Activated CD4-positive, alpha-beta memory T cell treated with anti-CD3 and anti-CD28 coated beads, Interleukin-2, amount 10 ng/mL, durations not matched to agents 7 days and 5 days (primary cell): ENCODE data around the gene ZBTB7B. TPM values are rescaled to one million over a fixed set of nuclear protein-coding genes. Genes with fewer than 3 reads are reported as not detected.

Source experiments
- CTCF ChIA-PET: fragments of 350-600 bp; sonication (Branson Sonifier 250); formaldehyde crosslinking; loops from one replicate; lab custom pipeline; 2021; ENCODE audit warnings: antibody characterized with exemption, inconsistent platforms; lab: Charles Lee
- POLR2A ChIA-PET: fragments of 350-600 bp; sonication (Branson Sonifier 250); formaldehyde crosslinking; loops from one replicate; lab custom pipeline; 2021; ENCODE audit warnings: antibody characterized with exemption; lab: Charles Lee
- DNase-seq: peaks from one replicate; pipeline ENCODE4 v3.0.0-alpha.2; 2020
- H3K27ac Mint-ChIP-seq: one replicate; pipeline ENCODE4 v1.8.0; 2021; ENCODE audit warnings: mild to moderate bottlenecking, mixed read lengths
- H3K27me3 Mint-ChIP-seq: one replicate; pipeline ENCODE4 v1.8.0; 2021; ENCODE audit warnings: mixed read lengths
- H3K36me3 Mint-ChIP-seq: one replicate; pipeline ENCODE4 v1.8.0; 2021; ENCODE audit warnings: low read depth, mixed read lengths
- H3K4me1 Mint-ChIP-seq: one replicate; pipeline ENCODE4 v1.8.0; 2021; ENCODE audit warnings: mixed read lengths
- H3K4me3 Mint-ChIP-seq: one replicate; pipeline ENCODE4 v1.8.0; 2021; ENCODE audit warnings: mild to moderate bottlenecking, mixed read lengths
- H3K9me3 Mint-ChIP-seq: one replicate; pipeline ENCODE4 v1.8.0; 2021; ENCODE audit warnings: mixed read lengths
- total RNA-seq, 2 experiments: library from RNA; stranded (reverse); gene quantifications; one replicate each; pipeline ENCODE4 v1.2.3, GENCODE V29; 2021

Gene ZBTB7B
- total RNA-seq, 2 experiments from 2014 or later = 151 to 152 TPM

DNA sequence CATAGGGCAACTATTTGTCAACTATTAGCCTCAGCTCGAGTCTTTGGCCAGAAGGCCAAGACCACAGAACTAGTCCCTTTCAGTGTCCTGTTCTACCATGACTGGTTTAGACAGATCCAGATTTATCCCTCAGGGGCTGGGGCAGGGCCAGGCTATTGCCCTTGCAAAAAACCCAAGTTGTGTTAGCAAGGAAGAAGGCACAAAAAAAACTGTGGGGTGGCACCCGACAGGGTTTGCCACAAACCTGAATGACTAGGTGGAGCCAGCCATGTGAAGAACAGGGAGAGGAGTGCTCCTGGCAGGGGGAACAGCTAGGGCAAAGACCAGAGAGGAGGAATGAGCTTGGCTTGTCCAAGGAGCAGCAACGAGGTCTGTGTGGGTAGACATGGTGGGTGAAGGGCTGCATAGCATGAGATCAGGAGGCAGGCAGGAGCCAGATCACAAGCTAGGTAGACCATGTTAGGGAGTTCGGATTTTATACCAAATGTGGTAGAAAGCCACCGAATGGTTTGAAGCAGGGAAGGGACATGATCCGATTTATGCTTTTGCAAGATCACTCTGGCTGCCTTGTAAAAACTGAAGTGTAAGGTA is 35.3 kb downstream of the ZBTB7B start:
- no peaks in the 10 kb centered on the region for H3K9me3 Mint-ChIP-seq
- no peak for DNase-seq
- no peaks in the 10 kb centered on the region for H3K36me3 Mint-ChIP-seq
- H3K4me1 Mint-ChIP-seq = peaks cover 7% of the 10 kb centered on the region
- H3K27me3 Mint-ChIP-seq = peaks cover 14% of the 10 kb centered on the region
- H3K4me3 Mint-ChIP-seq = no peak overlapping the region
- CTCF ChIA-PET = interaction anchor here (0.7 to 12.9 kb wide), 4 partner anchors 13 to 20 kb away, joined by 3 to 107 read pairs (median 4); partner anchors contain the start of gene ADAM15
- H3K27ac Mint-ChIP-seq = no peak overlapping the region
- POLR2A ChIA-PET = interaction anchor here (1.1 kb wide), 1 partner anchor 22 kb away, joined by 3 read pairs; no protein-coding TSS in a partner anchor

DNA sequence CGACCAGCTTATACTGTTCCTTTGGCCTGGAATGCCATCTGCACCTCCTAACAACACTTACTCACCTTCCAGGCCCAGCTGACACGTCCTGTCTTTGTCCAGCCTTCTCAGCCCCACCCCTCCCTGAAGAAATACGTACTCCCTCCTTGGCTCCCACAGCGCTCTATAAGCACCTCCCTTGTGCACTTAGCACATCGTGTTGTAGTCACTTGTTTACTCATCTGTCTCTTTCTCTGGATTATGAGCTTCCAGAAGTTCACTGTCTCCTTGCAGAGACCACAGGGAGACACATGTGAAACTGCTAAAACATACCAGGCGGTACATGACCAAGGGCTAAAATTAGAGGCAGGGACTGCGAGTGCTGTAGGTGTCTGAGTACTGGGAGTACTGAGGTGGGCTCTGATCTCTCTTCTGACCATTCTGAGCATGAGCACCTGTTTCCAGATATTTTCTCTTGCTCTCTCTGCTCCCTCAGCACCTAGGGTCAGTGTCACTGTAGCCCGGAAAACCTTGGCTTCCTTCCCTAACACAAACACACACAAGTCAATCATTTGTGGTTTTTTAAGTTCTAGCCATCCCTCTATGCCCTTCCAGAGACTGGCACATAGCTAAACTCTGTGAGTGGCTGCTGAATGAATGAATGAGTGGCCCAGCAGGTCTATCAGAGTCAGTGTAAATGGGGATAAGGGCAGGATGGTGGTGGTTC is 36.2 kb downstream of the ZBTB7B start:
- ChIA-PET POLR2A (interaction anchor here (0.9 to 1.1 kb wide), 2 partner anchors 9 to 22 kb away, joined by 3 read pairs; no protein-coding TSS in a partner anchor), CTCF (interaction anchor here (0.7 to 12.9 kb wide), 3 partner anchors 12 to 21 kb away, joined by 3 to 107 read pairs (median 5); partner anchors contain the start of gene ADAM15)
- H3K27me3 Mint-ChIP-seq = peaks cover 14% of the 10 kb centered on the region
- DNase-seq = no peak
- H3K9me3 Mint-ChIP-seq = no peaks in the 10 kb centered on the region
- no peaks in the 10 kb centered on the region for H3K36me3 Mint-ChIP-seq
- H3K4me1 Mint-ChIP-seq = peaks cover 8% of the 10 kb centered on the region
- no peak overlapping the region for H3K4me3 Mint-ChIP-seq
- H3K27ac Mint-ChIP-seq = no peak overlapping the region

DNA sequence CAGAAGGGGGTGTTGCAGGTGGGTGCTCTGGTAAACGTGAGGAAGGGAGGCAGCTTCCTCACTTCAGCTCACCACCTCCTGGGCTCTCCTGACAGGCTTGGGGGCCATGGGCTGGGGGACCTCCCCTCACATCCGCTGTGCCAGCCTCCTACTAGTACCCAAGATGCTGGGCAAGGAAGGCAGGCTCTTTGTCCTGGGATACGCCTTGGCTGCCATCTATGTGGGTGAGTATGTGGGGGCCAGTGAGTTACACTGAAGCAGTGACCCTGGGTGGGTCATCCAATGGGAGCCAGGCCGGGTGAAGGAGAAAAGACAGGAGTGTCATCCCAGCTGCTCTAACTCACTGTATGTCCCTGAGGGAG is 36.7 kb downstream of the ZBTB7B start:
- Mint-ChIP-seq H3K9me3 (no peaks in the 10 kb centered on the region), H3K4me3 (no peak overlapping the region), H3K27ac (no peak overlapping the region), H3K27me3 (peaks cover 14% of the 10 kb centered on the region), H3K36me3 (no peaks in the 10 kb centered on the region), H3K4me1 (peaks cover 10% of the 10 kb centered on the region)
- POLR2A ChIA-PET = interaction anchor here (0.9 to 1.1 kb wide), 2 partner anchors 10 to 23 kb away, joined by 3 read pairs; no protein-coding TSS in a partner anchor
- CTCF ChIA-PET = interaction anchor here (0.7 to 12.9 kb wide), 3 partner anchors 12 to 21 kb away, joined by 5 to 107 read pairs (median 5); partner anchors contain the start of gene ADAM15
- DNase-seq = no peak

DNA sequence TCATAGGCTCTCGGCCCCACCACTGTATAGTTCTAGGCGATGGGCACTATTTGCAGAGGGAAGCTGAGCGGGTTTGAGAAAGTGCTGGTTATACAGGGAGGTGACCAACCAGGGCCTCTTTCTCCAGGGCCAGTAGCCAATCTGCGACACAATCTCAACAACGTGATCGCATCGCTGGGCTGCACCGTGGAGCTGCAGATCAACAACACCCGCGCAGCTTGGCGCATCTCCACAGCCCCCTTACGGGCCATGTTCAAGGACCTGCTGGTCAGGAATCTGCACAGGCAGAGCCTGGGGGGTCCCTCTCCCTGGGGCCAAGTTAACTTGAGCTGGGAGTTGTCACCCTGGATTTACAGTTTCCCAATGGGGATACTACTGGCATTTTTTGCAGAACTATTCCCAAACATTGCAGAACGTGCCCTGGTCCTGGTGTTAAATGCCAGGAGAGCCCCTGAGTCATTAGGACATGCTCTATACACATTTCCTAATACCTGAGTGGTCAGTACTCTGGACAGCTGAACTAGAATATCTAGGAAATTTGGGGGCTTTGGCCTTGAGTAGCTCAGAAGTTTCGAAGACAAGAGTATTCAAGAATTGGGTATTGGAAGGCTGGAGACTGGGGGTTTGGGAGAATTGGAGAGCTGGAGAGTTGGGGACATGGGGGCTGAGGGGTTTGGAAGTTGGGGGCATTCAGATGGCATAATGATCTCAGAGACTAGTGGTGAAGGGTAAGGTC is 37.9 kb downstream of the ZBTB7B start:
- POLR2A ChIA-PET = interaction anchor here (2.1 kb wide), 1 partner anchor 11 kb away, joined by 9 read pairs; the partner anchor contains the start of gene ADAM15
- H3K27me3 Mint-ChIP-seq = peaks cover 14% of the 10 kb centered on the region
- H3K4me3 Mint-ChIP-seq = no peak overlapping the region
- H3K9me3 Mint-ChIP-seq = no peaks in the 10 kb centered on the region
- no peaks in the 10 kb centered on the region for H3K36me3 Mint-ChIP-seq
- peaks cover 18% of the 10 kb centered on the region for H3K4me1 Mint-ChIP-seq
- DNase-seq = no peak
- CTCF ChIA-PET = interaction anchor here (1.0 to 12.9 kb wide), 4 partner anchors 11 to 57 kb away, joined by 3 to 107 read pairs (median 10); partner anchors contain the start of genes ADAM15 and FLAD1
- no peak overlapping the region for H3K27ac Mint-ChIP-seq

DNA sequence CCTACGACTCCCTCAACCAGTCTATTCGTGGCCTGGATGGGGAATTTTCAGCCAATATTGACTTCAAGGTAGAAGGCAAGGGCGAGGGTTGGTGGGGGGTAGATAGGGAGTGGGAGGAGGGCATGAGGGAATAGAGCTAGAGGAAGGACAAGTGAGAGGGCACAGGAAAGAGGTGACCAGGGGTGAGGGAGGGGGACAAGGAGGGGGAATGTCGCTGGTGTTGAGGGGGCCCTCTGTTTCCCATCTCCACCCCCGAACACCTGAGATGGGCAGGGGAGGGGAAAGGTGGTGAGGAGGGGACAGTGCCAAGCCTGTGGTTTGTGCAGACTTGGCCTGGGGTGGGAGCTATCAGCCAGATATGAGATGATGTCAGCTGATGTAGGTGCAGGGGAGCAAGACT is 40.2 kb downstream of the ZBTB7B start:
- no peaks in the 10 kb centered on the region for H3K36me3 Mint-ChIP-seq
- ChIA-PET POLR2A (interaction anchor here (2.4 kb wide), 1 partner anchor 42 kb away, joined by 7 read pairs; no protein-coding TSS in a partner anchor), CTCF (interaction anchor here (1.3 to 12.9 kb wide), 6 partner anchors 9 to 47 kb away, joined by 3 to 107 read pairs (median 16); partner anchors contain the start of gene ADAM15)
- H3K27me3 Mint-ChIP-seq = peaks cover 12% of the 10 kb centered on the region
- peaks cover 18% of the 10 kb centered on the region for H3K4me1 Mint-ChIP-seq
- no peaks in the 10 kb centered on the region for H3K9me3 Mint-ChIP-seq
- H3K4me3 Mint-ChIP-seq = no peak overlapping the region
- no peak overlapping the region for H3K27ac Mint-ChIP-seq
- no peak for DNase-seq

DNA sequence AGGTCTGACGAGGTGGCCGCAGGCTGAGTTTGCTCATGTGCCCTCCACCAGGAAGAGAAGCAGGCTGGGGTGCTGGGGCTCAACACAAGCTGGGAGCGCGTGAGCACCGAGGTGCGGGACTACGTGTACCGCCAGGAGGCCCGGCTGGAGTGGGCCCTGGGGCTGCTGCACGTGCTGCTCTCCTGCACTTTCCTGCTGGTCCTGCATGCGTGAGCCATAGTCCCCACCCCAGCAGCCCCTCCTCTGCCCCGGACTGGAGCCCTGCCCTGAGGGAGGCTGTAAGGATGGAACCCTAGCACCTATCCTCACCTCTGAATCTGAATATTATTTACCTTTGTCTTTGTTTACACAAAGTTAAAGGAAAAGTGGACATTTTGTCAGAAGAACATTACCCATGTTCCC is 40.7 kb downstream of the ZBTB7B start:
- ChIA-PET CTCF (interaction anchor here (0.7 to 12.9 kb wide), 13 partner anchors 15 to 483 kb away, joined by 3 to 107 read pairs (median 3); partner anchors contain the start of genes EFNA4 and KRTCAP2), POLR2A (interaction anchor here (2.4 kb wide), 1 partner anchor 42 kb away, joined by 7 read pairs; no protein-coding TSS in a partner anchor)
- H3K27ac Mint-ChIP-seq = no peak overlapping the region
- no peaks in the 10 kb centered on the region for H3K36me3 Mint-ChIP-seq
- peaks cover 7% of the 10 kb centered on the region for H3K27me3 Mint-ChIP-seq
- DNase-seq = no peak
- no peak overlapping the region for H3K4me3 Mint-ChIP-seq
- H3K9me3 Mint-ChIP-seq = no peaks in the 10 kb centered on the region
- peaks cover 18% of the 10 kb centered on the region for H3K4me1 Mint-ChIP-seq

DNA sequence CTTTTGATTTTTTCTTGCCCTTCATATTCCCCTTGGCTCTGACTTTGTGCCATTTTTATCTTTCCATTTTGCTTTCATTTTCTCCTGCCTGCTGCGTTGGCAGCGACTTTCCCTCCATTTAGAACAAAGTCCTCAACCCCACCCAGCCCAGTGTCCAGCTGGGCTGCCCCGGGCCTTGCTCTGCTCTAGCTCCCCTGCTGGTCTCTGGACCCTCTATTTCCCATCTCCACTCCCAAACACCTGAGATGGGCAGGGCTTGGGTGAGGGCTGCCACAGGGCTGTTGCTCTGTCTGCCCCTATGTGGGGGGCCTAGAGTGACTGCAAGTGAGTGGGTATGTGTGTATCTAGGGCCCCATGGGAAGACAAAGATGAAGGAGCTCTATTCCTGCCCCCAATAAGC is 41.2 kb downstream of the ZBTB7B start:
- Mint-ChIP-seq H3K36me3 (no peaks in the 10 kb centered on the region), H3K27ac (no peak overlapping the region)

DNA sequence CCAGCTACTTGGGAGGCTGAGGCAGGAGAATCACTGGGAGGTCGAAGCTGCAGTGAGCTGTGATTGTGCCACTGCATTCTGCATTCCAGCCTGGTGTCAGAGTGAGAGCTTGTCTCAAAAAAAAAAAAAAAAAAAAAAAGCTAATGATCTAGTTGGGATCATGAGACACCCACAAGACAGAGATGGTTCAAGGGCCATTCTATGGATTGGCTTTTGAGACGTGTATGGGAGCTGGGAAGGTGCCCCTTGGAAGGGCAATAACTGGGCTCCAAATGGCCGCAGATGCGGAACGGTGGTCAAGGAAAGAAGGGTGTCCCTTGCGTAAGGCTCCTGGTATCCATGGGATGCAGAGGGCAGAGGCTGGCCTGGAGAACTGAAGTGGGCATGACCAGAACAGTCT is 41.8 kb downstream of the ZBTB7B start:
- Mint-ChIP-seq H3K4me3 (no peak overlapping the region), H3K27ac (no peak overlapping the region), H3K4me1 (peaks cover 12% of the 10 kb centered on the region), H3K9me3 (no peaks in the 10 kb centered on the region), H3K36me3 (no peaks in the 10 kb centered on the region), H3K27me3 (peaks cover 3% of the 10 kb centered on the region)
- ChIA-PET CTCF (interaction anchor here (0.6 to 12.9 kb wide), 19 partner anchors 14 to 485 kb away, joined by 3 to 107 read pairs (median 3); partner anchors contain the start of genes EFNA4, KRTCAP2, PYGO2 and SHC1), POLR2A (interaction anchor here (1.1 to 2.4 kb wide), 3 partner anchors 14 to 41 kb away, joined by 4 to 7 read pairs (median 5); no protein-coding TSS in a partner anchor)
- no peak for DNase-seq

More for the DNA sequence above, 41.2 kb downstream of the ZBTB7B start:
- ChIA-PET CTCF (interaction anchor here (0.6 to 12.9 kb wide), 17 partner anchors 14 to 484 kb away, joined by 3 to 107 read pairs (median 3); partner anchors contain the start of genes EFNA4, KRTCAP2 and SHC1), POLR2A (interaction anchor here (1.1 to 2.4 kb wide), 2 partner anchors 18 to 41 kb away, joined by 4 to 7 read pairs; no protein-coding TSS in a partner anchor)
- no peak overlapping the region for H3K4me3 Mint-ChIP-seq
- no peaks in the 10 kb centered on the region for H3K9me3 Mint-ChIP-seq
- H3K4me1 Mint-ChIP-seq = peaks cover 17% of the 10 kb centered on the region
- H3K27me3 Mint-ChIP-seq = peaks cover 3% of the 10 kb centered on the region
- DNase-seq = no peak

DNA sequence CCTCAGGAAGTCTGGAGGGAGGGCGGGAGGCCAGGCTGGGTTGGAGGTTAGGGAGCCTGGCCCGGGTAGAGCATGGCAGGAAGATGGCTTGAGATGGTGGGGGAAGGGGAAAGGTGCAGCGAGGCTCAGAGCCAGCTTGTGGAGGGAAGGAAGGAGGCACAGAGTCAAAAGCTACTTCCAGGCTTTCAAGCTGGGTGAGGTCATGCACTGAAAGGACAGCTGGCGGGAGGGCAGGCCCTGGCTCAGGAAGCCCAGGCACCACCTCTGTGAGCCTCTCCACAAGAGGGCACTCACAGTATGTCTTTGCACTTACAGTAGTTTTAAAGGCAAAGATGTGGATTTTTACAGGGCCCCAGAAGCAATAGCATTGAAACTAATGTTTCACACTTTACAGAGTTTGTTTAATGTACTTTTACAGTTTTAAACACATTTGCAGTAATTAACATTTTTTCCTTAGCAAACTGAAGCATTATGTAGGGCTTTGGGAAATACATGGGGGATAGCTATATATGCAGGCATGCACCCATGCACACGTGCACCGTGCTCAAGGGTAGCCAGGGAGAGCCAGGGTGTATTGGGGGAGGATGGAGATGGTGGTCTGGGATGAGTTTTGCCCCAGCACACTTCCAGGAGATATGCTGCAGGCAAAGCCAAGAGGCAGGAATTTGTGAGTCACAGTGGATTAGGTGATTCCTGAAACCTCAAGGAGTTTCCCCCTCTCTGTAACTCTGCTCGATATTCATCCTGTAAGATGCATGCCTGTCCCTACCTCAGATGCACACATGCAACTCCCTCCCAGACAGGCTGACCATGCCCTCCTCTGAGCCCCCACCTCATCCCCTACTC is 42.4 kb downstream of the ZBTB7B start:
- H3K27me3 Mint-ChIP-seq = peaks cover 3% of the 10 kb centered on the region
- no peak overlapping the region for H3K27ac Mint-ChIP-seq
- H3K36me3 Mint-ChIP-seq = no peaks in the 10 kb centered on the region
- peak; percentile 73 for DNase-seq
- ChIA-PET POLR2A (interaction anchor here (1.1 to 2.4 kb wide), 3 partner anchors 13 to 40 kb away, joined by 4 to 7 read pairs (median 5); no protein-coding TSS in a partner anchor), CTCF (interaction anchor here (1.0 to 12.9 kb wide), 13 partner anchors 13 to 101 kb away, joined by 3 to 107 read pairs (median 5); partner anchors contain the start of genes EFNA4, PYGO2 and SHC1)
- peaks cover 17% of the 10 kb centered on the region for H3K4me1 Mint-ChIP-seq
- H3K4me3 Mint-ChIP-seq = no peak overlapping the region
- H3K9me3 Mint-ChIP-seq = no peaks in the 10 kb centered on the region

DNA sequence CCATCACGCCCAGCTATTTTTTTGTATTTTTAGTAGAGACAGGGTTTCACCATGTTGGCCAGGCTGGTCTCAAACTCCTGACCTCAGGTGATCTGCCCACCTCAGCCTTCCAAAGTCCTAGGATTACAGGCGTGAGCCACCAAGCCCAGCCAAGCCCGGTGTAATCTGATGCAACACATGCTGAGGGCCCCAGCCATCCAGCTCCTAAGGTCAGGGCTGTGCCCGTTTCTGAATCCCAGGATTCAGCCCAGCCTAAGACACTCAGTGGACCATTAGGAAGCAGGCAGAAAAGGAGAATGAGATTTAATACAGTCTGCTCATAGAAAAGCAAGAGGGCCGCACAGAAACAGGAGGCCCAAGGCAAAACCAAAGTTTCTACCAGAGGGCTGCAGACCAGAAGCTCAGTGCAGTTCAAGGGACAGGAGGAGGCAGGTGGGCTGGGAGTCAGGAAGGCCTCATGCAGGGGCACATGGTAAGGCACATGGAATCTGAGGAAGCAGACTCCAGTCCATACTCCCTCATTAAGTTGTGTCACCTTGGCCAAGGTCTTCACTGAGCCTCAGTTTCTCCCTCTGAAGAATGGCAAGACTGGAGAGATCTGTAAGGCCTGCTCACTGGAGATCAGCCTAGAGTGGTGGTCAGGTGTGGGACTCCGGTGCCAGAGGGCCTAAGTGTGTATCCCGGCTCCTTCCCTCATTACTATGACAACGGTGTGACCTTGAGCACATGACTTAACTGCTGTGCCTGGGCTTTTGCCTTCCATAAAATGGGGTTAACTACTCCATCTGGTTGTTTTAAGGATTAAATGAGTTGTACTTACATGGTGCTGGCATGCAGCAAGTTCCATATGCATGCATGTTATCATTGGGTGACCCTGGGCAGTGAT is 46.1 kb downstream of the ZBTB7B start:
- no peak for DNase-seq
- POLR2A ChIA-PET = no interaction called here
- peaks cover 40% of the 10 kb centered on the region for H3K4me1 Mint-ChIP-seq
- no peak overlapping the region for H3K4me3 Mint-ChIP-seq
- no peak overlapping the region for H3K27ac Mint-ChIP-seq
- no peaks in the 10 kb centered on the region for H3K9me3 Mint-ChIP-seq
- CTCF ChIA-PET = interaction anchor here (0.6 to 12.9 kb wide), 2 partner anchors 9 to 435 kb away, joined by 4 to 107 read pairs; no protein-coding TSS in a partner anchor
- no peaks in the 10 kb centered on the region for H3K36me3 Mint-ChIP-seq
- no peaks in the 10 kb centered on the region for H3K27me3 Mint-ChIP-seq
